ENCODE measurements around the gene RIN3. TPM values are rescaled to one million over a fixed set of nuclear protein-coding genes. Genes with fewer than 3 reads are reported as not detected.

RIN3 gene
- total and polyA plus RNA-seq, 10 of the 15 experiments (the other 5 are each of a cell fraction or from before 2014, with no cell fraction given) = 0.91 to 23.3 (median 6.3) TPM

GRCh38 chr14:92561906-92562479 lies 48.4 kb downstream of the RIN3 start:
- no peak overlapping the region for H3K4me2 ChIP-seq (ENCODE audit: control insufficient read depth, insufficient read depth)
- no peak overlapping the region for H3K4me3 ChIP-seq
- H3K9me3 ChIP-seq (replicated peaks; ENCODE audit: control insufficient read depth, insufficient read depth, low read length) = peaks cover 10% of the 10 kb centered on the region
- H4K20me1 ChIP-seq (ENCODE audit: control insufficient read depth, insufficient read depth) = no peaks in the 10 kb centered on the region
- 96% methylated on average over 6 of the region's 6 CpGs for WGBS (ENCODE audit: insufficient coverage, insufficient replicate concordance, low lambda C conversion rate, missing lambda C conversion rate)
- no peak overlapping the region for H3K27ac ChIP-seq (ENCODE audit: control insufficient read depth, insufficient read depth)
- ATAC-seq = no peak
- FAIRE-seq = no peak
- peaks cover 0 to 6% of the 10 kb centered on the region in 2 experiments; a peak in 2 of 4 replicates for H3K36me3 ChIP-seq (ENCODE audit: control insufficient read depth in 2 of 2, insufficient read depth in 2 of 2, low read length in 1 of 2)
- ChIA-PET CTCF (no interaction called here), RAD21 (ENCODE audit: unreplicated experiment) (no interaction called here), SMC1A (ENCODE audit: uncharacterized antibody, unreplicated experiment) (interaction anchor here (1.1 kb wide), 2 partner anchors 16 to 101 kb away, joined by 3 to 4 read pairs; no protein-coding TSS in a partner anchor), POLR2A (no interaction called here)
- DNase-seq (ENCODE audit: low read depth, low spot score) = no peak
- peaks cover 19% of the 10 kb centered on the region for H3K4me1 ChIP-seq (ENCODE audit: control insufficient read depth, insufficient read depth, low read length)
- H3K27me3 ChIP-seq (replicated peaks in 1 of 2; ENCODE audit: control insufficient read depth in 2 of 2, insufficient read depth in 2 of 2, low read length in 1 of 2) = no peaks in the 10 kb centered on the region
- no peaks in the 10 kb centered on the region for H3K79me2 ChIP-seq (ENCODE audit: control insufficient read depth, insufficient read depth, low read length)
- in situ Hi-C loops (cut with MboI) (no loop called here), intact Hi-C loops (cut with micrococcal nuclease; ENCODE audit: unreplicated experiment) (no loop called here)
- H2AFZ ChIP-seq (ENCODE audit: control insufficient read depth, low read depth, low read length) = no peak overlapping the region
- no TSS peak for BruUV-seq (replicated peaks)
- no peak overlapping the region for H3K9ac ChIP-seq (ENCODE audit: control insufficient read depth, insufficient read depth, low read length)
- TF ChIP-seq, protein P1, sequence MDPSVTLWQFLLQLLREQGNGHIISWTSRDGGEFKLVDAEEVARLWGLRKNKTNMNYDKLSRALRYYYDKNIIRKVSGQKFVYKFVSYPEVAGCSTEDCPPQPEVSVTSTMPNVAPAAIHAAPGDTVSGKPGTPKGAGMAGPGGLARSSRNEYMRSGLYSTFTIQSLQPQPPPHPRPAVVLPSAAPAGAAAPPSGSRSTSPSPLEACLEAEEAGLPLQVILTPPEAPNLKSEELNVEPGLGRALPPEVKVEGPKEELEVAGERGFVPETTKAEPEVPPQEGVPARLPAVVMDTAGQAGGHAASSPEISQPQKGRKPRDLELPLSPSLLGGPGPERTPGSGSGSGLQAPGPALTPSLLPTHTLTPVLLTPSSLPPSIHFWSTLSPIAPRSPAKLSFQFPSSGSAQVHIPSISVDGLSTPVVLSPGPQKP (IDR thresholded peaks at IDR 0.05; ENCODE audit: low read depth, low read length) = no peak
- TF ChIP-seq SP1 (IDR thresholded peaks at IDR 0.05; ENCODE audit: low read depth, low read length) (no peak), TBL1XR1 (IDR thresholded peaks at IDR 0.05; ENCODE audit: low read depth, low read length) (no peak), JUNB (IDR thresholded peaks at IDR 0.05) (no peak), NFYA (IDR thresholded peaks at IDR 0.05; ENCODE audit: borderline replicate concordance, low read depth, low read length) (no peak), STAT3 (IDR thresholded peaks at IDR 0.05; ENCODE audit: low read depth, low read length) (no peak), ZNF592 (IDR thresholded peaks at IDR 0.05) (no peak), GABPA (IDR thresholded peaks at IDR 0.05; ENCODE audit: low read depth) (no peak), KDM1A (IDR thresholded peaks at IDR 0.05; ENCODE audit: borderline replicate concordance) (no peak), SMAD1 (IDR thresholded peaks at IDR 0.05; ENCODE audit: low read depth, partially characterized antibody) (no peak), SREBF1 (IDR thresholded peaks at IDR 0.05; ENCODE audit: low read length) (no peak), POLR2AphosphoS2 (IDR thresholded peaks at IDR 0.05; ENCODE audit: low read depth, low read length) (no peak), ETV6 (conservative IDR thresholded peaks at IDR 0.05 in 1 of 2, IDR thresholded peaks at IDR 0.05 in 1 of 2; ENCODE audit: borderline replicate concordance in 1 of 2, low read depth in 1 of 2) (no peak), IRF4 (IDR thresholded peaks at IDR 0.05; ENCODE audit: low read depth, low read length) (no peak), MXI1 (IDR thresholded peaks at IDR 0.05; ENCODE audit: low read depth, low read length) (no peak), ZNF217 (IDR thresholded peaks at IDR 0.05) (no peak), HSF1 (IDR thresholded peaks at IDR 0.05; ENCODE audit: low read depth, low read length) (no peak), MYB (IDR thresholded peaks at IDR 0.05; ENCODE audit: borderline replicate concordance, low read depth, low read length) (no peak), STAT1 (conservative IDR thresholded peaks at IDR 0.05) (no peak), FOXM1 (IDR thresholded peaks at IDR 0.05; ENCODE audit: low read depth, low read length) (no peak)
